ENCODE data around the gene OR5AP2. TPM values are rescaled to one million over a fixed set of nuclear protein-coding genes. Genes with fewer than 3 reads are reported as not detected.

OR5AP2 gene
- polyA plus RNA-seq, 1 of the 3 experiments (the other 2 are of a cell fraction): not detected

DNA sequence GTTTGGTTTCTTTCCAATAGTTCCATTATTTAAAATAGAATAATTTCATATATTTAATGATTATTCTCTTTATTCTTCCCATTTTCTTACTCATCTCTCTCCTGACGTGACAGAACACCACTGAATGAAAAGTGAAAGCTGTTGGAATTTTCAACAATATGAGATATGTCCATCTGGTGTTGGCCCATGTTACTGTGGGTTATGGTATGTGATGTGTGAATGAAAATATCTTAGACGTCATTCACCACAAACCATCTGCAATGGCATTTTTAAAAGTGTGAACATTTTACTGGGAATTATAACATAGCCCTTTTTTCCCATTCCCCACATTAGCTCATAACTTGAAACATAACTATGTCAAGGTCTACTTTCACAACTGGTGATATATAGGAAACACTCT is 16.3 kb downstream of the OR5AP2 start:
- Histone ChIP-seq H3K9me3 (no peaks in the 10 kb centered on the region), H3K4me1 (ENCODE audit: control insufficient read depth in 1 of 2, insufficient read depth in 2 of 2, low read depth in 1 of 2, low read length in 1 of 2) (no peaks in the 10 kb centered on the region), H3K4me2 (no peak overlapping the region), H3K9me2 (no peaks in the 10 kb centered on the region), H3K36me3 (replicated peaks in 1 of 2; ENCODE audit: control insufficient read depth in 1 of 2, insufficient read depth in 2 of 2, low read length in 1 of 2) (no peaks in the 10 kb centered on the region), H4K20me1 (ENCODE audit: insufficient read depth) (no peaks in the 10 kb centered on the region), H3K9ac (no peak overlapping the region), H3K27ac (ENCODE audit: low read depth in 2 of 2, low read length in 1 of 2) (no peak overlapping the region), H3K4me3 (ENCODE audit: low read depth in 2 of 2, low read length in 1 of 2) (no peak overlapping the region), H2AFZ (ENCODE audit: low read depth) (no peak overlapping the region), H3K27me3 (ENCODE audit: insufficient read depth) (no peaks in the 10 kb centered on the region), H3F3A (replicated peaks; ENCODE audit: insufficient read depth) (no peaks in the 10 kb centered on the region), H3K79me2 (ENCODE audit: insufficient read depth) (no peaks in the 10 kb centered on the region)
- TF ChIP-seq MEF2A (IDR thresholded peaks at IDR 0.05; ENCODE audit: borderline replicate concordance, low read depth) (no peak), ELF1 (IDR thresholded peaks at IDR 0.05) (no peak), RCOR1 (IDR thresholded peaks at IDR 0.05; ENCODE audit: low read length) (no peak), NFIC (IDR thresholded peaks at IDR 0.05; ENCODE audit: borderline replicate concordance) (no peak), YY1 (IDR thresholded peaks at IDR 0.05; ENCODE audit: low read depth) (no peak), EZH2phosphoT487 (IDR thresholded peaks at IDR 0.05; ENCODE audit: borderline replicate concordance, low read depth) (no peak), CHD2 (IDR thresholded peaks at IDR 0.05; ENCODE audit: low read length, partially characterized antibody) (no peak), TEAD4 (IDR thresholded peaks at IDR 0.05; ENCODE audit: borderline replicate concordance, insufficient read depth) (no peak), REST (IDR thresholded peaks at IDR 0.05; ENCODE audit: low read depth, low read length) (no peak), TAF1 (IDR thresholded peaks at IDR 0.05; ENCODE audit: borderline replicate concordance, low read depth, low read length) (no peak), USF2 (IDR thresholded peaks at IDR 0.05; ENCODE audit: borderline replicate concordance, low read depth, low read length) (no peak)
- ChIA-PET POLR2A (no interaction called here), CTCF (interaction anchor here (3.1 to 6.4 kb wide), 2 partner anchors 156 to 624 kb away, joined by 12 to 35 read pairs; no protein-coding TSS in a partner anchor)
- WGBS (ENCODE audit: low lambda C conversion rate): 15% methylated on average over 2 of the region's 2 CpGs
- no peak for DNase-seq

- Histone ChIP-seq H3K36me3 (replicated peaks in 1 of 2; ENCODE audit: control insufficient read depth in 1 of 2, insufficient read depth in 2 of 2, low read length in 1 of 2) (no peaks in the 10 kb centered on the region), H3F3A (replicated peaks; ENCODE audit: insufficient read depth) (no peaks in the 10 kb centered on the region), H3K9ac (no peak overlapping the region), H3K27ac (ENCODE audit: low read depth in 2 of 2, low read length in 1 of 2) (no peak overlapping the region), H3K27me3 (ENCODE audit: insufficient read depth) (no peaks in the 10 kb centered on the region), H3K4me1 (ENCODE audit: control insufficient read depth in 1 of 2, insufficient read depth in 2 of 2, low read depth in 1 of 2, low read length in 1 of 2) (no peaks in the 10 kb centered on the region), H3K4me2 (no peak overlapping the region), H3K9me2 (no peaks in the 10 kb centered on the region), H4K20me1 (ENCODE audit: insufficient read depth) (no peaks in the 10 kb centered on the region), H2AFZ (ENCODE audit: low read depth) (no peak overlapping the region), H3K4me3 (ENCODE audit: low read depth in 2 of 2, low read length in 1 of 2) (no peak overlapping the region), H3K79me2 (ENCODE audit: insufficient read depth) (no peaks in the 10 kb centered on the region), H3K9me3 (no peaks in the 10 kb centered on the region)
- CTCF ChIA-PET: interaction anchor here (0.8 to 6.4 kb wide), 4 partner anchors 157 to 625 kb away, joined by 3 to 35 read pairs (median 8); no protein-coding TSS in a partner anchor
- POLR2A ChIA-PET: no interaction called here
- DNase-seq: peak; percentile 37
- 2% methylated on average over 3 of the region's 3 CpGs for WGBS (ENCODE audit: low lambda C conversion rate)
- TF ChIP-seq SMC3 (IDR thresholded peaks at IDR 0.05; ENCODE audit: low read depth, low read length) (peak; percentile 50), USF2 (IDR thresholded peaks at IDR 0.05; ENCODE audit: borderline replicate concordance, low read depth, low read length) (no peak), JUND (IDR thresholded peaks at IDR 0.05) (peak; percentile 69), POLR2AphosphoS5 (IDR thresholded peaks at IDR 0.05; ENCODE audit: low read depth, low read length) (no peak), RFX5 (IDR thresholded peaks at IDR 0.05; ENCODE audit: low read length) (no peak), GATA2 (CRISPR knock-in tag; IDR thresholded peaks at IDR 0.05) (no peak), YY1 (IDR thresholded peaks at IDR 0.05; ENCODE audit: low read depth) (no peak), TEAD4 (IDR thresholded peaks at IDR 0.05; ENCODE audit: borderline replicate concordance, insufficient read depth) (no peak), SIN3A (IDR thresholded peaks at IDR 0.05; ENCODE audit: borderline replicate concordance, low read depth, low read length) (no peak), RAD21 (IDR thresholded peaks at IDR 0.05; ENCODE audit: low read length) (peak; percentile 62), NFIC (IDR thresholded peaks at IDR 0.05; ENCODE audit: borderline replicate concordance) (no peak), TCF12 (IDR thresholded peaks at IDR 0.05) (0 out of 2 replicates have a peak, but pooled peaks have one; percentile 8)
- TF ChIP-seq, protein P1, sequence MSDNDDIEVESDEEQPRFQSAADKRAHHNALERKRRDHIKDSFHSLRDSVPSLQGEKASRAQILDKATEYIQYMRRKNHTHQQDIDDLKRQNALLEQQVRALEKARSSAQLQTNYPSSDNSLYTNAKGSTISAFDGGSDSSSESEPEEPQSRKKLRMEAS (IDR thresholded peaks at IDR 0.05; ENCODE audit: low read depth): no peak
- TF ChIP-seq, protein P2, sequence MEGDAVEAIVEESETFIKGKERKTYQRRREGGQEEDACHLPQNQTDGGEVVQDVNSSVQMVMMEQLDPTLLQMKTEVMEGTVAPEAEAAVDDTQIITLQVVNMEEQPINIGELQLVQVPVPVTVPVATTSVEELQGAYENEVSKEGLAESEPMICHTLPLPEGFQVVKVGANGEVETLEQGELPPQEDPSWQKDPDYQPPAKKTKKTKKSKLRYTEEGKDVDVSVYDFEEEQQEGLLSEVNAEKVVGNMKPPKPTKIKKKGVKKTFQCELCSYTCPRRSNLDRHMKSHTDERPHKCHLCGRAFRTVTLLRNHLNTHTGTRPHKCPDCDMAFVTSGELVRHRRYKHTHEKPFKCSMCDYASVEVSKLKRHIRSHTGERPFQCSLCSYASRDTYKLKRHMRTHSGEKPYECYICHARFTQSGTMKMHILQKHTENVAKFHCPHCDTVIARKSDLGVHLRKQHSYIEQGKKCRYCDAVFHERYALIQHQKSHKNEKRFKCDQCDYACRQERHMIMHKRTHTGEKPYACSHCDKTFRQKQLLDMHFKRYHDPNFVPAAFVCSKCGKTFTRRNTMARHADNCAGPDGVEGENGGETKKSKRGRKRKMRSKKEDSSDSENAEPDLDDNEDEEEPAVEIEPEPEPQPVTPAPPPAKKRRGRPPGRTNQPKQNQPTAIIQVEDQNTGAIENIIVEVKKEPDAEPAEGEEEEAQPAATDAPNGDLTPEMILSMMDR (IDR thresholded peaks at IDR 0.05): peak; percentile 76
Measured at GRCh38 chr11:56624661-56625110, 17.6 kb downstream of the OR5AP2 start.

Data from SK-N-SH (cell line).